ENCODE data around the gene TUBB8. TPM values are rescaled to one million over a fixed set of nuclear protein-coding genes. Genes with fewer than 3 reads are reported as not detected.
"Not testable (repeated sequence)": the region's sequence is repeated elsewhere in the genome, so short reads cannot be mapped to it uniquely, and the experiment has no call there.

The TUBB8 gene
- total and polyA plus RNA-seq, 8 donors: 0.15 TPM; not detected in 7

DNA sequence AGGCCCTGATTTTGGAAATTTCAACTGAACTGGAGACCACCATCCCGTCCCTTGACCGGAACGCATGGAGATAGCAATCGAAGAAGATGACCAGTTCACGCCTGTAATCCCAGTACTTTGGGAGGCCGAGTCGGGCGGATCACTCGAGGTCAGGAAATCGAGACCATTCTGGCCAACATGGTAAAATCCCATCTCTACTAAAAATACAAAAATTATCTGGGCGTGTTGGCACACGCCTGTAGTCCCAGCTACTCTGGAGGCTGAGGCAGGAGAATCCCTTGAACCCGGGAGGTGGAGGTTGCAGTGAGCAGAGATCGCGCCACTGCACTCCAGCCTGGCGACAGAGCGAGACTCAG is 25.1 kb upstream of the TUBB8 start:
- Histone ChIP-seq H3K4me1 (peaks cover 0 to 16% (median 12%) of the 10 kb centered on the region in 4 donors), H3K4me3 (peak overlapping the region; percentile 49 to 74 (median 56)), H3K27me3 (peaks cover 0 to 32% (median 0%) of the 10 kb centered on the region in 3 donors)
- intact Hi-C loops (cut with DNase I; ENCODE audit: low total_unique reads); H3K9me3 ChIP-seq; H3K27ac ChIP-seq; DNase-seq; H3K36me3 ChIP-seq: not testable (repeated sequence)
- WGBS, 5 donors: 31 to 50% (median 34%) methylated on average over 14 to 17 of the region's 17 CpGs
- TF ChIP-seq, protein P1, sequence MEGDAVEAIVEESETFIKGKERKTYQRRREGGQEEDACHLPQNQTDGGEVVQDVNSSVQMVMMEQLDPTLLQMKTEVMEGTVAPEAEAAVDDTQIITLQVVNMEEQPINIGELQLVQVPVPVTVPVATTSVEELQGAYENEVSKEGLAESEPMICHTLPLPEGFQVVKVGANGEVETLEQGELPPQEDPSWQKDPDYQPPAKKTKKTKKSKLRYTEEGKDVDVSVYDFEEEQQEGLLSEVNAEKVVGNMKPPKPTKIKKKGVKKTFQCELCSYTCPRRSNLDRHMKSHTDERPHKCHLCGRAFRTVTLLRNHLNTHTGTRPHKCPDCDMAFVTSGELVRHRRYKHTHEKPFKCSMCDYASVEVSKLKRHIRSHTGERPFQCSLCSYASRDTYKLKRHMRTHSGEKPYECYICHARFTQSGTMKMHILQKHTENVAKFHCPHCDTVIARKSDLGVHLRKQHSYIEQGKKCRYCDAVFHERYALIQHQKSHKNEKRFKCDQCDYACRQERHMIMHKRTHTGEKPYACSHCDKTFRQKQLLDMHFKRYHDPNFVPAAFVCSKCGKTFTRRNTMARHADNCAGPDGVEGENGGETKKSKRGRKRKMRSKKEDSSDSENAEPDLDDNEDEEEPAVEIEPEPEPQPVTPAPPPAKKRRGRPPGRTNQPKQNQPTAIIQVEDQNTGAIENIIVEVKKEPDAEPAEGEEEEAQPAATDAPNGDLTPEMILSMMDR (IDR thresholded peaks at IDR 0.05): peak in 1 of 7 experiments; percentile 7

DNA sequence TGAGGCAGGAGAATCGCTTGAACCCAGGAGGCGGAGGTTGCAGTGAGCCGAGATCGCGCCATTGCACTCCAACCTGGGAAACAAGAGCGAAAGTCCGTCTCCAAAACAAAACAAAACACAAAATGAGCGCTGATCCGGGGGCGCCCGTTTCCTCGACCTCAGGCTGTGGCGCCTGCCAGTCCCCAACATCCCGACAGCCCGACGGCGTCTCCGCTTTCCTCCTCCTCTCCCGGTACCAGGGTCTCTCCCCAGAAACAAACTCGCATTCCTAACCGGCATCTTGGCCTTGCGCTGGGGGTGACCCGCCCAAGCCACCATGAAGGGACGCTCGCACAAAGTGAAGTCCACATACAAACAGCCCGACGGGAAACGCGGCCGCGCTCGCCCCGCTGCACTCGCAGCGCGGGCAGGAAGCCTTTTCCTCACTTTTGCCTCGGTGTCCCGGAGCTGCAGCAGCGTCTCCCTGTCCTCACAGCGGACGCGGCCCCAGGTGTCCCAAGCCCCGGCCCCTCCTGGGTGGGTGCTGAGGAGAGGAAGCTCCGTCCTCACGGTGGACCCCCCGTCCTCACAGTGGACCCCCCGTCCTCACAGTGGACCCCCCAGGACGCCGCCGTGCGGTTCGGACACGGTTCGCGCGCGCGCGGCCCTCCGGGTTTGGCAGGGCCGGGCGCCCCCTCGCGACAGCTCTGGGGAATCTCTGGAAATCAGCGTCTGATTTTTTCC is 24.6 kb upstream of the TUBB8 start:
- DNase-seq: peak; percentile 59 to 82
- 5 to 12% (median 9%) methylated on average over 40 to 65 of the region's 65 CpGs for WGBS, 5 donors

DNA sequence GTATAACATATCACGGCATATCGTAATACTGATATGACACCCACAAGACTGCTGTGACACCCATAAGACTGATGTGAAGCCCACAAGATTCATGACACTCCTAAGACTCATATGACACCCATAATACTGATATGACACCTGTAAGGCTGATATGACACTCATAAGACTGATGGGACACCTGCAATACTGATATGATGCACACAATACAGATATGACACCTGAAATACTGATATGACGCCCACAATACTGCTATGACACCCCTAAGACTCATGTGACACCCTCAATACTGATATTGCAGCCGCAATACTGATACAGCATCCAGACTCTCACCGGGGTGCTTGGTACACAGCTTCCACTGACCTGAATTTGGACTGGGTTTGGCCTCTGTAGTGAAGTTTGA is 19.1 kb upstream of the TUBB8 start:
- H3K9me3 ChIP-seq; H3K27ac ChIP-seq; intact Hi-C loops (cut with DNase I; ENCODE audit: low total_unique reads); H3K4me3 ChIP-seq; H3K4me1 ChIP-seq; DNase-seq; H3K36me3 ChIP-seq; H3K27me3 ChIP-seq: not testable (repeated sequence)
- WGBS, 5 donors: 50 to 73% (median 68%) methylated on average over 5 of the region's 5 CpGs

More for the DNA sequence above, 24.6 kb upstream of the TUBB8 start:
- H3K9me3 ChIP-seq; intact Hi-C loops (cut with DNase I; ENCODE audit: low total_unique reads); H3K36me3 ChIP-seq: not testable (repeated sequence)
- peak overlapping the region; percentile 49 to 74 (median 56) for H3K4me3 ChIP-seq
- H3K27me3 ChIP-seq: peaks cover 0 to 32% (median 0%) of the 10 kb centered on the region in 3 donors
- TF ChIP-seq, protein P1 (IDR thresholded peaks at IDR 0.05): peak in 5 of 7 experiments; percentile 5 to 72 (median 42)
- H3K27ac ChIP-seq: peak overlapping the region in 1 of 5 donors; percentile 14
- peaks cover 0 to 16% (median 12%) of the 10 kb centered on the region in 4 donors for H3K4me1 ChIP-seq

DNA sequence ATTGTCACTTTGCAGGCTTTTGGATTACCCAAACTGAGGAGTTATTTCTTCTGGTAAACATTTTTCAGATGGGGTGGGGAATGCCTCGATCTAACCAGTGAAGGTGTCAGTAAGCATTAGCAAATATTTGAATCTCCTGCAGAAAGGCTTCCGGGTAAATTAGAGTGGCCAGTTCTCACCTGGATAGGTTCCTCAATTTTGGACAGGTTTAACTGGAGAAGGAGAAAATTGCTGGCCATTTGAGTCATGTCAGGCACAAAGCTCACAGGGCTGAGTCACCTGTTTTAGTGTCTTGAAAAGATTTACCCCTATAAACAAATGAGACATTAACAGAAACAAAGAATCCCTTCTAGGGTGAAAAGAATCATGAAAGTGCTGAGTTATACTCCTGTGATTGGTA is 830 bp upstream of the TUBB8 start:
- H3K27me3 ChIP-seq; H3K27ac ChIP-seq; H3K4me1 ChIP-seq; H3K4me3 ChIP-seq; intact Hi-C loops (cut with DNase I; ENCODE audit: low total_unique reads); H3K36me3 ChIP-seq; H3K9me3 ChIP-seq; DNase-seq: not testable (repeated sequence)
- 53 to 67% (median 64%) methylated on average over 2 of the region's 2 CpGs for WGBS, 5 donors

DNA sequence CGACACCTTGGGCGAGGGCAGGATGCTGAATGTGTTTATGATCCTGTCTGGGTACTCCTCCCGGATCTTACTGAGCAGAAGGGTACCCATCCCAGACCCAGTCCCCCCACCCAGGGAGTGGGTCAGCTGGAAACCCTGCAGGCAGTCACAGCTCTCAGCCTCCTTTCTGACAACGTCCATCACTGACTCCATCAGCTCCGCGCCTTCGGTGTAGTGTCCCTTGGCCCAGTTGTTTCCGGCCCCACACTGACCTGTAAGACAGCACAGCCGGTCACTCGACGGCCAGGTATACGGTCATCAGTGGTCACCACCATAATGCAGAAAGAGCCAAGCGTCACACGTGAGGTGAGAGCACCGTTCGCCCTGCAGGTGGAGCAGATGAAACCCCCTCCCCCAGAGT is 1.2 kb downstream of the TUBB8 start:
- H3K27ac ChIP-seq; H3K4me1 ChIP-seq; H3K4me3 ChIP-seq; H3K36me3 ChIP-seq; intact Hi-C loops (cut with DNase I; ENCODE audit: low total_unique reads); DNase-seq; H3K27me3 ChIP-seq; H3K9me3 ChIP-seq: not testable (repeated sequence)
- 83 to 93% (median 88%) methylated on average over 10 to 16 of the region's 16 CpGs for WGBS, 5 donors

DNA sequence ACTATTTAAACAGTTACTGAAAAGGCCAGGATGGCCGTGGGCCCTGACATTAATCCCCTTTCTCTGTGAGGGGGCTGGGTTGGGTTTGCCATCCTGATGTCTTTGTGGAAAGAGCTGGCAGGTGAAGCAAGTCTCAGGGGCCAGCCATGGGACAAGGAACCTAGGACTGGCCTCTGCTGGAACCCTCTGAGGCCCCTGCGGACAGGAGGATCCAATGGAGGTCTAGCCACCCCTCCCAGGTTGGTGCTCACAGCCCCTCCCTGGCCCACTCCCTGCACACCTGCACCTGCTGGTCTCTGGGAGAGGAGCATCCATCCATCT is 35.8 kb downstream of the TUBB8 start:
- H3K4me1 ChIP-seq; intact Hi-C loops (cut with DNase I; ENCODE audit: low total_unique reads); H3K27me3 ChIP-seq; H3K9me3 ChIP-seq; H3K4me3 ChIP-seq; H3K36me3 ChIP-seq; H3K27ac ChIP-seq; DNase-seq: not testable (repeated sequence)
- 53 to 71% (median 65%) methylated on average over 1 to 2 of the region's 2 CpGs; no CpG with 5 or more reads in 1 of the 5 donors for WGBS, 5 donors

DNA sequence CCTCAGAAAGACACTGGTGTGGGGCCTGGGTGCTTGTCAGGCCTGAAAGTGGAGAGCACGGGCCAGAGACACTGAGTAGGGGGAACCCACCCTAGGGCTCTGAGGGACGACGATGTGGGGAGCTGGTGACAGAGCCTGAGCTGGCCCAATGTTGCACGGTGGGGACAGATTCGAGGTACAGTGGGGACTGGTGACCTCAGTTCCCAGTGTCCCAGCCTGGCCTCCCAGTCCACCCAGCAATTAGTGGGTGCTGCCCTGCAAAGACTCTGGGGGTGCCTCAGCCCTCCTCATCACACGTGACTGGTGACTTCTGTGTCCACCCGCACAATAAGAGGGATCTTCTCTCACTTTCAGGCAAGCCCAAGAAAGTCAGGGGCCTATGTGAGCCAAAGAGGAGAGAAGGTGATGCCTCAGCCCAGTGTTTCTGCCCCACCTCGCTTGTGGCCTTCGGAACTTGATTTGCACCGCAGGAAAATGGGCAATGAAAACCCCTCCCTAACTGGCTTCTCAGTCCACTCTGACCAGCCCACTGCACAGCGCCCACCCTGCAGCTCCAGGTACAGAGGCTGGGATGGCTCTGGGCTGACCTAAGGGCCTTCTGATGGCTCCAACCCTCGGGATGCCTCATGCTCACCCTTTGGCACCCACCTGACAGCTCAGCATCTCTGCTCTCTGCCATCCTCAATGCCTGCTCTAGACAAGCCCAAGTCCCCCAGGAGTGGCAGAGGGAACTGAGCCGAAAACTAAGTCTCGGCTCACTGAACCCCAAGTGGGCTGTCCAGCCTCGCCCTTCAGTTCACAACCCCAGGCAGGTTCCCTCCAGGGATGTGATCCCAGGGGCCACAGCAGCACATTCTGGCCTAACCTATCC is 36.4 kb downstream of the TUBB8 start:
- intact Hi-C loops (cut with DNase I; ENCODE audit: low total_unique reads); DNase-seq; H3K4me1 ChIP-seq; H3K27ac ChIP-seq; H3K27me3 ChIP-seq; H3K9me3 ChIP-seq; H3K4me3 ChIP-seq; H3K36me3 ChIP-seq: not testable (repeated sequence)
- WGBS, 5 donors: 87 to 94% (median 92%) methylated on average over 3 of the region's 15 CpGs; no CpG with 5 or more reads in 1 of the 5 donors

DNA sequence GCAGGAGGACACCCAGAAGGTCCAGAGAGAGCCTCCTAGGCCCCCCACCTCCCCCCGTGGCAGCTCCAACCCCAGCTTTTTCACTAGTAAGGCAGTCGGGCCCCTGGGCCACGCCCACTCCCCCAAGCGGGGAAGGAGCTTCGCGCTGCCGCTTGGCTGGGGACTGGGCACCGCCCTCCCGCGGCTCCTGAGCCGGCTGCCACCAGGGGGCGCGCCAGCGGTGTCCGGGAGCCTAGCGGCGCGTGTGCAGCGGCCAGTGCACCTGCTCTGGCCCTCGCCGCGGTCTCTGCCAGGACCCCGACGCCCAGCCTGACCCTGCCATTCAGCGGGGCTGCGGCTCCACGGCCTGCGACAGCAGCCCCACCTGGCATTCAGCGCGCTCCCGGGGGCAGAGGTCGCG is 37.8 kb downstream of the TUBB8 start:
- H3K4me1 ChIP-seq; H3K36me3 ChIP-seq; H3K4me3 ChIP-seq; intact Hi-C loops (cut with DNase I; ENCODE audit: low total_unique reads); H3K9me3 ChIP-seq; DNase-seq; H3K27me3 ChIP-seq; H3K27ac ChIP-seq: not testable (repeated sequence)
- 60 to 72% (median 66%) methylated on average over 8 to 18 of the region's 33 CpGs; no CpG with 5 or more reads in 1 of the 5 donors for WGBS, 5 donors

DNA sequence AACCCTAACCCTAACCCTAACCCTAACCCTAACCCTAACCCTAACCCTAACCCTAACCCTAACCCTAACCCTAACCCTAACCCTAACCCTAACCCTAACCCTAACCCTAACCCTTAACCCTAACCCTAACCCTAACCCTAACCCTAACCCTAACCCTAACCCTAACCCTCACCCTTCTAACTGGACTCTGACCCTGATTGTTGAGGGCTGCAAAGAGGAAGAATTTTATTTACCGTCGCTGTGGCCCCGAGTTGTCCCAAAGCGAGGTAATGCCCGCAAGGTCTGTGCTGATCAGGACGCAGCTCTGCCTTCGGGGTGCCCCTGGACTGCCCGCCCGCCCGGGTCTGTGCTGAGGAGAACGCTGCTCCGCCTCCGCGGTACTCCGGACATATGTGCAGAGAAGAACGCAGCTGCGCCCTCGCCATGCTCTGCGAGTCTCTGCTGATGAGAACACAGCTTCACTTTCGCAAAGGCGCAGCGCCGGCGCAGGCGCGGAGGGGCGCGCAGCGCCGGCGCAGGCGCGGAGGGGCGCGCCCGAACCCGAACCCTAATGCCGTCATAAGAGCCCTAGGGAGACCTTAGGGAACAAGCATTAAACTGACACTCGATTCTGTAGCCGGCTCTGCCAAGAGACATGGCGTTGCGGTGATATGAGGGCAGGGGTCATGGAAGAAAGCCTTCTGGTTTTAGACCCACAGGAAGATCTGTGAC is 38.7 kb downstream of the TUBB8 start:
- H3K27me3 ChIP-seq; H3K4me1 ChIP-seq; H3K36me3 ChIP-seq; intact Hi-C loops (cut with DNase I; ENCODE audit: low total_unique reads); H3K4me3 ChIP-seq; H3K9me3 ChIP-seq; H3K27ac ChIP-seq; DNase-seq: not testable (repeated sequence)
- WGBS, 5 donors: 73 to 85% (median 79%) methylated on average over 12 to 16 of the region's 42 CpGs; no CpG with 5 or more reads in 1 of the 5 donors

Data from stomach (tissue), 9 donors.